ENCODE measurements around the gene DEGS1.

GRCh38 chr1:224212618-224213061 is 29.6 kb downstream of the DEGS1 start:
- TF ChIP-seq EZH2phosphoT487 (IDR thresholded peaks at IDR 0.05; ENCODE audit: borderline replicate concordance, low read length) = no peak
- TF ChIP-seq, protein P1, sequence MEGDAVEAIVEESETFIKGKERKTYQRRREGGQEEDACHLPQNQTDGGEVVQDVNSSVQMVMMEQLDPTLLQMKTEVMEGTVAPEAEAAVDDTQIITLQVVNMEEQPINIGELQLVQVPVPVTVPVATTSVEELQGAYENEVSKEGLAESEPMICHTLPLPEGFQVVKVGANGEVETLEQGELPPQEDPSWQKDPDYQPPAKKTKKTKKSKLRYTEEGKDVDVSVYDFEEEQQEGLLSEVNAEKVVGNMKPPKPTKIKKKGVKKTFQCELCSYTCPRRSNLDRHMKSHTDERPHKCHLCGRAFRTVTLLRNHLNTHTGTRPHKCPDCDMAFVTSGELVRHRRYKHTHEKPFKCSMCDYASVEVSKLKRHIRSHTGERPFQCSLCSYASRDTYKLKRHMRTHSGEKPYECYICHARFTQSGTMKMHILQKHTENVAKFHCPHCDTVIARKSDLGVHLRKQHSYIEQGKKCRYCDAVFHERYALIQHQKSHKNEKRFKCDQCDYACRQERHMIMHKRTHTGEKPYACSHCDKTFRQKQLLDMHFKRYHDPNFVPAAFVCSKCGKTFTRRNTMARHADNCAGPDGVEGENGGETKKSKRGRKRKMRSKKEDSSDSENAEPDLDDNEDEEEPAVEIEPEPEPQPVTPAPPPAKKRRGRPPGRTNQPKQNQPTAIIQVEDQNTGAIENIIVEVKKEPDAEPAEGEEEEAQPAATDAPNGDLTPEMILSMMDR (IDR thresholded peaks at IDR 0.05; ENCODE audit: low read depth, low read length, poor library complexity, severe bottlenecking) = no peak
